ENCODE measurements around the gene PCSK5. TPM values are rescaled to one million over a fixed set of nuclear protein-coding genes. Genes with fewer than 3 reads are reported as not detected.

The PCSK5 gene
- total and polyA plus RNA-seq, 2 of the 8 experiments (the other 6 are each of a cell fraction or from before 2014, with no cell fraction given), result 5.5 to 10.7 TPM

DNA sequence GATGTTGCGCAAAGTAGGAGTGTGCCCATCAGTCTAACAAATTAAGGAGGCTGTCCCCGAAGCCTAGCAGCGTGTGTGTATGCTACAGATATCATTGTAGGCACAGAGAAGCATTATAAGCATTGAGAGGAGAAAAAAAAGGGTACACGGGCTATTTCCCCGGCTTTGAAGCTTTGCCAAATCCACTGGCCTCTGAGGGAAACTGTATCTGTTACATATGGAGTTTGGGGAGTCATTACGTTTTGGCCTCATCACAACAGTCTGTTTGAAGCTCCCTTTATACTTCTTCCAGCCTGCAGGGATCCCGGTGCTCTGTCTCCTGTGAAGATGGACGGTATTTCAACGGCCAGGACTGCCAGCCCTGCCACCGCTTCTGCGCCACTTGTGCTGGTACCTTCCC lies 297.8 kb downstream of the PCSK5 start:
- Histone ChIP-seq H2BK15ac (ENCODE audit: low read length) (no peak overlapping the region), H2AFZ (ENCODE audit: low read length) (no peak overlapping the region), H3K4me2 (ENCODE audit: insufficient read depth in 1 of 2, low read depth in 2 of 2, low read length in 2 of 2) (no peak overlapping the region), H3K9ac (replicated peaks in 1 of 4; ENCODE audit: extremely low read depth in 1 of 4, low read depth in 3 of 4, low read length in 3 of 4) (no peak overlapping the region), H3K79me1 (ENCODE audit: low read depth, low read length) (no peaks in the 10 kb centered on the region), H3K23me2 (ENCODE audit: low read depth, low read length) (no peaks in the 10 kb centered on the region), H3K79me2 (ENCODE audit: control insufficient read depth in 1 of 2, insufficient read depth in 2 of 2, low read length in 2 of 2) (no peaks in the 10 kb centered on the region), H2AK5ac (ENCODE audit: low read depth, low read length) (no peak overlapping the region), H3K18ac (ENCODE audit: extremely low read depth, low read length) (no peak overlapping the region), H4K8ac (ENCODE audit: extremely low read depth, insufficient read depth, low read length) (no peak overlapping the region), H3K36me3 (ENCODE audit: control insufficient read depth in 2 of 4, insufficient read depth in 4 of 4, low read length in 3 of 4) (peaks cover 0 to 4% (median 2%) of the 10 kb centered on the region in 4 experiments; a peak in 3 of 8 replicates), H4K91ac (replicated peaks; ENCODE audit: insufficient read length, low read length) (no peak overlapping the region), H4K20me1 (replicated peaks in 1 of 2; ENCODE audit: control insufficient read depth in 1 of 2, insufficient read depth in 2 of 2, low read length in 2 of 2) (peaks cover 0 to 3% of the 10 kb centered on the region in 2 experiments), H3K56ac (replicated peaks; ENCODE audit: insufficient read length, low read depth, low read length) (no peak overlapping the region), H3K14ac (ENCODE audit: insufficient read length) (no peak overlapping the region), H3K27me3 (replicated peaks in 1 of 4; ENCODE audit: control insufficient read depth in 3 of 4, extremely low read depth in 1 of 4, insufficient read depth in 3 of 4, low read length in 3 of 4) (no peaks in the 10 kb centered on the region), H2BK120ac (replicated peaks; ENCODE audit: low read depth, low read length) (no peak overlapping the region), H3K27ac (ENCODE audit: low read depth, low read length) (no peak overlapping the region), H2BK5ac (ENCODE audit: low read depth, low read length) (no peak overlapping the region), H3K4ac (replicated peaks; ENCODE audit: insufficient read length, low read depth, low read length) (no peak overlapping the region), H2BK20ac (ENCODE audit: low read length) (no peak overlapping the region), H3K9me3 (ENCODE audit: insufficient read depth in 2 of 2, low read depth in 1 of 2, low read length in 1 of 2) (no peaks in the 10 kb centered on the region), H3K4me3 (ENCODE audit: extremely low read depth in 1 of 4, insufficient read depth in 2 of 4, low read depth in 3 of 4, low read length in 4 of 4) (no peak overlapping the region), H3K4me1 (replicated peaks in 1 of 4; ENCODE audit: control insufficient read depth in 3 of 4, insufficient read depth in 4 of 4, low read length in 3 of 4) (no peaks in the 10 kb centered on the region), H3K23ac (ENCODE audit: insufficient read length) (no peak overlapping the region), H2BK12ac (ENCODE audit: low read depth, low read length) (no peak overlapping the region), H4K5ac (ENCODE audit: insufficient read length, low read depth, low read length) (no peak overlapping the region)
- TF ChIP-seq SUZ12 (IDR thresholded peaks at IDR 0.05; ENCODE audit: low read length), result no peak
- 0 out of 4 replicates have a peak, but pooled peaks of 1 of the 2 experiments have one; percentile 4 for TF ChIP-seq RAD21 (IDR thresholded peaks at IDR 0.05 in 1 of 2, conservative IDR thresholded peaks at IDR 0.05 in 1 of 2; ENCODE audit: low read depth in 2 of 2, low read length in 2 of 2)
- DNase-seq (ENCODE audit: low read depth in 1 of 2, low spot score in 2 of 2), result no peak
- WGBS, 2 experiments (ENCODE audit: extremely low coverage in 1 of 2, insufficient coverage in 1 of 2, insufficient read length in 1 of 2, insufficient replicate concordance in 2 of 2, low coverage in 1 of 2, low lambda C conversion rate in 2 of 2, missing lambda C conversion rate in 1 of 2), result 90% methylated on average over 11 of the region's 11 CpGs; no CpG with 5 or more reads in 1 of the 2 experiments
- FAIRE-seq, result no peak
- POLR2A ChIA-PET (ENCODE audit: partially characterized antibody), result no interaction called here
- CTCF ChIA-PET (ENCODE audit: partially characterized antibody), result interaction anchor here (1.5 to 1.6 kb wide), 2 partner anchors 10 to 31 kb away, joined by 3 read pairs; no protein-coding TSS in a partner anchor
